KMS-11 (cell line): ENCODE measurements around the gene KRT74.

Experiments
- H2AFZ ChIP-seq: fragments of 200-600 bp; sonication (generic); 2 replicates; pipeline ENCODE4 v1.6.1; 2016; ENCODE audit warnings: antibody characterized with exemption, mixed run types, low read depth
- H3K27ac ChIP-seq: fragments of 200-600 bp; sonication (generic); 2 replicates; pipeline ENCODE4 v1.6.1; 2016; ENCODE audit warnings: mild to moderate bottlenecking, mixed run types
- H3K27me3 ChIP-seq: fragments of 200-600 bp; sonication (generic); 2 replicates; pipeline ENCODE4 v1.6.1; 2017; ENCODE audit warnings: mild to moderate bottlenecking, low read depth, mixed run types, moderate library complexity; ENCODE audit not compliant: insufficient read depth
- H3K36me3 ChIP-seq: fragments of 200-600 bp; sonication (generic); 2 replicates; pipeline ENCODE4 v1.6.1; 2017; ENCODE audit warnings: mild to moderate bottlenecking, mixed run types; ENCODE audit not compliant: insufficient read depth
- H3K4me1 ChIP-seq: fragments of 200-600 bp; sonication (generic); 2 replicates; pipeline ENCODE4 v1.6.1; 2016; ENCODE audit warnings: mild to moderate bottlenecking, low read depth, mixed run types; ENCODE audit not compliant: poor library complexity, severe bottlenecking
- H3K4me2 ChIP-seq: fragments of 200-600 bp; sonication (generic); 2 replicates; pipeline ENCODE4 v1.7.0; 2016; ENCODE audit warnings: mild to moderate bottlenecking, mixed run types
- H3K4me3 ChIP-seq: fragments of 200-600 bp; sonication (generic); IDR thresholded peaks from 2 replicates; pipeline ENCODE4 v1.6.1; 2017; ENCODE audit warnings: low read depth, low read length, mixed read lengths; ENCODE audit not compliant: insufficient read depth
- H3K79me2 ChIP-seq: fragments of 200-600 bp; sonication (generic); 2 replicates; pipeline ENCODE4 v1.6.1; 2016; ENCODE audit warnings: low read depth, mixed run types; ENCODE audit not compliant: insufficient read depth
- H3K9ac ChIP-seq: fragments of 200-600 bp; sonication (generic); 2 replicates; pipeline ENCODE4 v1.6.1; 2016; ENCODE audit warnings: mild to moderate bottlenecking, mixed run types
- H4K20me1 ChIP-seq: fragments of 200-600 bp; sonication (generic); 2 replicates; pipeline ENCODE4 v1.6.1; 2016; ENCODE audit warnings: mild to moderate bottlenecking, mixed run types; ENCODE audit not compliant: insufficient read depth
- CTCF ChIP-seq: fragments of 200-600 bp; sonication (generic); conservative IDR thresholded peaks from 2 replicates; pipeline ENCODE4 v1.6.1; 2017; ENCODE audit warnings: low read depth, mild to moderate bottlenecking, antibody characterized with exemption, low read length, moderate library complexity, mixed read lengths

Gene KRT74

GRCh38 chr12:52582971-52583456, 9.4 kb upstream of the KRT74 start:
- no peak overlapping the region for H3K4me2 ChIP-seq
- no peaks in the 10 kb centered on the region for H4K20me1 ChIP-seq
- peak; percentile 75 for TF ChIP-seq CTCF
- no peak overlapping the region for H2AFZ ChIP-seq
- no peaks in the 10 kb centered on the region for H3K79me2 ChIP-seq
- H3K4me3 ChIP-seq = no peak overlapping the region
- H3K9ac ChIP-seq = no peak overlapping the region
- H3K27me3 ChIP-seq = peaks cover 44% of the 10 kb centered on the region; the same call in 1 of the 2 replicates
- H3K4me1 ChIP-seq = no peaks in the 10 kb centered on the region
- H3K36me3 ChIP-seq = no peaks in the 10 kb centered on the region
- H3K27ac ChIP-seq = no peak overlapping the region

GRCh38 chr12:52582486-52582885, 8.8 kb upstream of the KRT74 start:
- H3K4me2 ChIP-seq = no peak overlapping the region
- H3K27ac ChIP-seq = no peak overlapping the region

GRCh38 chr12:52581481-52581880, 7.8 kb upstream of the KRT74 start:
- Histone ChIP-seq H3K36me3 (no peaks in the 10 kb centered on the region), H3K9ac (no peak overlapping the region), H2AFZ (no peak overlapping the region), H3K4me3 (no peak overlapping the region), H4K20me1 (no peaks in the 10 kb centered on the region), H3K27me3 (peaks cover 47% of the 10 kb centered on the region; the same call in 1 of the 2 replicates), H3K27ac (no peak overlapping the region), H3K4me1 (no peaks in the 10 kb centered on the region), H3K79me2 (no peaks in the 10 kb centered on the region), H3K4me2 (no peak overlapping the region)
- no peak for TF ChIP-seq CTCF

More at GRCh38 chr12:52582486-52582885, 8.8 kb upstream of the KRT74 start:
- Histone ChIP-seq H3K27me3 (peaks cover 45% of the 10 kb centered on the region; the same call in 1 of the 2 replicates), H2AFZ (no peak overlapping the region), H4K20me1 (no peaks in the 10 kb centered on the region), H3K36me3 (no peaks in the 10 kb centered on the region), H3K4me3 (no peak overlapping the region), H3K4me1 (no peaks in the 10 kb centered on the region), H3K9ac (no peak overlapping the region), H3K79me2 (no peaks in the 10 kb centered on the region)
- TF ChIP-seq CTCF = no peak

- H3K79me2 ChIP-seq = no peaks in the 10 kb centered on the region
- no peak overlapping the region for H2AFZ ChIP-seq
- no peak overlapping the region for H3K27ac ChIP-seq
- H3K27me3 ChIP-seq = peaks cover 47% of the 10 kb centered on the region; the same call in 1 of the 2 replicates
- no peak overlapping the region for H3K9ac ChIP-seq
- no peak overlapping the region for H3K4me3 ChIP-seq
- H3K36me3 ChIP-seq = no peaks in the 10 kb centered on the region
- TF ChIP-seq CTCF = no peak
- H3K4me2 ChIP-seq = no peak overlapping the region
- no peaks in the 10 kb centered on the region for H4K20me1 ChIP-seq
- no peaks in the 10 kb centered on the region for H3K4me1 ChIP-seq
Measured at GRCh38 chr12:52581066-52581465, 7.4 kb upstream of the KRT74 start.
